Endothelial cell of umbilical vein (primary cell): ENCODE results near the gene DAP. TPM values are rescaled to one million over a fixed set of nuclear protein-coding genes. Genes with fewer than 3 reads are reported as not detected.

ENCODE experiments used
- BruUV-seq: library from RNA; stranded (reverse); fragments of 400-500 nt; replicated peaks from 2 replicates; lab custom pipeline; 2021; lab: Mats Ljungman, UMichigan
- CTCF ChIA-PET: fragments of 300-600, 350-600 bp; sonication (Branson Sonifier 250); formaldehyde crosslinking; loops from one replicate; lab custom pipeline; 2021; ENCODE audit warnings: antibody characterized with exemption, inconsistent platforms; lab: Charles Lee
- POLR2A ChIA-PET: fragments of 300-600, 350-600 bp; sonication (Branson Sonifier 250); formaldehyde crosslinking; loops from one replicate; lab custom pipeline; 2021; ENCODE audit warnings: antibody characterized with exemption, inconsistent platforms; lab: Charles Lee
- DNase-seq: peaks from one replicate; pipeline ENCODE4 v3.0.0-alpha.2; 2011; ENCODE audit warnings: low read depth, low spot score
- FAIRE-seq: peaks from 2 replicates; lab custom pipeline; 2011; peaks lifted over from hg19 to GRCh38; lab: Jason Lieb, UNC
- H2AFZ ChIP-seq: 2 replicates; pipeline ENCODE4 v1.6.0; 2012; ENCODE audit warnings: low read depth, low read length, control low read depth, inconsistent platforms
- H3K27ac ChIP-seq: 2 replicates; pipeline ENCODE4 v1.5.1; 2011; ENCODE audit warnings: low read depth, mild to moderate bottlenecking, control low read depth, low read length, moderate library complexity; ENCODE audit not compliant: insufficient read depth
- H3K27me3 ChIP-seq, 2 experiments: 2 replicates each; pipeline versions ENCODE4 v1.6.0 to v1.6.1; 2011; ENCODE audit warnings: low read length in 2 of 2, mixed read lengths in 1 of 2; ENCODE audit not compliant: control insufficient read depth in 2 of 2, insufficient read depth in 2 of 2
- H3K36me3 ChIP-seq, 2 experiments: 2 replicates in 1 of 2; 3 replicates in 1 of 2; pipeline ENCODE4 v1.5.1; 2011; ENCODE audit warnings: low read length in 2 of 2, mild to moderate bottlenecking in 1 of 2, moderate library complexity in 1 of 2; ENCODE audit not compliant: control insufficient read depth in 2 of 2, insufficient read depth in 2 of 2; ENCODE audit errors: extremely low read depth in 1 of 2
- H3K4me1 ChIP-seq: 3 replicates; pipeline ENCODE4 v1.5.1; 2011; ENCODE audit warnings: mild to moderate bottlenecking, low read length; ENCODE audit not compliant: control insufficient read depth, insufficient read depth; ENCODE audit errors: extremely low read depth
- H3K4me2 ChIP-seq: 2 replicates; pipeline ENCODE4 v1.6.1; 2011; ENCODE audit warnings: low read length, control low read depth, mixed read lengths; ENCODE audit not compliant: insufficient read depth
- H3K4me3 ChIP-seq, 3 experiments: fragments of 200-600 bp in 1 of 3; sonication (generic), shearing (Covaris generic) in 1 of 3; replicated peaks in 1 of 3; 2 replicates each; pipeline ENCODE4 v1.5.1; 2011 to 2016; ENCODE audit warnings: control low read depth in 3 of 3, low read length in 3 of 3, mild to moderate bottlenecking in 2 of 3, inconsistent platforms in 1 of 3, low read depth in 1 of 3, moderate library complexity in 1 of 3; ENCODE audit not compliant: insufficient read depth in 1 of 3
- H3K79me2 ChIP-seq: 2 replicates; pipeline ENCODE4 v1.6.0; 2012; ENCODE audit warnings: low read length, inconsistent platforms; ENCODE audit not compliant: control insufficient read depth, insufficient read depth
- H3K9ac ChIP-seq: replicated peaks from 2 replicates; pipeline ENCODE3; 2011; ENCODE audit warnings: low read length, control low read depth; ENCODE audit not compliant: insufficient read depth; ENCODE audit errors: extremely low read depth
- H3K9me1 ChIP-seq: replicated peaks from 3 replicates; pipeline ENCODE4 v1.6.0; 2011; ENCODE audit warnings: mild to moderate bottlenecking, low read length; ENCODE audit not compliant: control insufficient read depth, insufficient read depth; ENCODE audit errors: extremely low read depth
- H3K9me3 ChIP-seq: replicated peaks from 2 replicates; pipeline ENCODE4 v1.5.1; 2012; ENCODE audit warnings: low read length, inconsistent platforms; ENCODE audit not compliant: control insufficient read depth, insufficient read depth
- H4K20me1 ChIP-seq: replicated peaks from 2 replicates; pipeline ENCODE3; 2011; ENCODE audit warnings: mild to moderate bottlenecking, low read length; ENCODE audit not compliant: control insufficient read depth, insufficient read depth; ENCODE audit errors: extremely low read depth
- EZH2 ChIP-seq: IDR thresholded peaks from 2 replicates; pipeline ENCODE4 v1.6.1; 2012; ENCODE audit warnings: borderline replicate concordance, low read depth, mild to moderate bottlenecking, moderate library complexity, low read length, inconsistent platforms; ENCODE audit not compliant: severe bottlenecking
- FOS ChIP-seq: IDR thresholded peaks from 2 replicates; pipeline ENCODE4 v1.6.1; 2011; ENCODE audit warnings: mild to moderate bottlenecking, low read length, moderate library complexity, borderline replicate concordance; ENCODE audit not compliant: insufficient read depth
- GATA2 ChIP-seq: IDR thresholded peaks from 2 replicates; pipeline ENCODE4 v1.7.0; 2011; ENCODE audit warnings: low read depth, mild to moderate bottlenecking, moderate library complexity, mixed read lengths, low read length; ENCODE audit not compliant: insufficient read length, insufficient read depth
- JUN ChIP-seq: IDR thresholded peaks from 2 replicates; pipeline ENCODE4 v1.6.1; 2011; ENCODE audit warnings: borderline replicate concordance, low read depth; ENCODE audit not compliant: insufficient read length, insufficient read depth
- MYC ChIP-seq: IDR thresholded peaks from one replicate; pipeline ENCODE4 v1.6.1; 2011; ENCODE audit warnings: mild to moderate bottlenecking, low read depth, low read length
- POLR2A ChIP-seq: IDR thresholded peaks from 2 replicates; pipeline ENCODE4 v1.6.1; 2012; ENCODE audit warnings: low read depth, mild to moderate bottlenecking, control low read depth, low read length
- POLR2AphosphoS5 ChIP-seq: IDR thresholded peaks from 2 replicates; pipeline ENCODE4 v1.6.1; 2012; ENCODE audit warnings: low read depth, mild to moderate bottlenecking, control low read depth, low read length, moderate library complexity; ENCODE audit not compliant: insufficient read depth
- dilution Hi-C: fragments of 300-500 bp; cut with MboI; formaldehyde crosslinking; loops from one replicate; pipeline ENCODE4 v1.15.0; 2019; ENCODE audit warnings: low sequenced_read_pairs; ENCODE audit not compliant: extremely low pct_ligation_motif_present
- intact Hi-C: fragments of 100-400 bp; cut with micrococcal nuclease; formaldehyde crosslinking; loops from one replicate; pipeline ENCODE4 v1.10.0; 2022
- polyA plus RNA-seq, 4 experiments: library from polyadenylated mRNA; depleted of rRNA in 3 of 4; stranded (reverse) in 3 of 4; unstranded in 1 of 4; fragments of >200 nt; gene quantifications; 2 replicates each; pipeline versions ENCODE4 v1.2.1 to v1.2.3, GENCODE V29; 2011 to 2012; ENCODE audit warnings: missing spikeins in 1 of 4
- total RNA-seq: library from RNA; stranded (reverse); gene quantifications from 2 replicates; pipeline ENCODE4 v1.2.3, GENCODE V29; 2021
- TF ChIP-seq, protein P1 (sequence below), 2 donors: IDR thresholded peaks; 1 replicate in 1 of 2; 2 replicates in 1 of 2; pipeline ENCODE4 v1.5.1; 2011; ENCODE audit warnings: low read length in 2 of 2, mild to moderate bottlenecking in 2 of 2, moderate library complexity in 2 of 2, control low read depth in 1 of 2, inconsistent platforms in 1 of 2, low read depth in 1 of 2; ENCODE audit not compliant: insufficient read depth in 1 of 2; ENCODE audit errors: extremely low read depth in 1 of 2
- TF ChIP-seq, protein P2 (sequence below): IDR thresholded peaks from 2 replicates; pipeline ENCODE4 v1.6.1; 2011; ENCODE audit not compliant: insufficient read depth, insufficient read length

Gene DAP
- total and polyA plus RNA-seq, 2 donors (not counting 3 experiments of a cell fraction or from before 2014, with no cell fraction given) = 79.8 to 188 TPM

DNA sequence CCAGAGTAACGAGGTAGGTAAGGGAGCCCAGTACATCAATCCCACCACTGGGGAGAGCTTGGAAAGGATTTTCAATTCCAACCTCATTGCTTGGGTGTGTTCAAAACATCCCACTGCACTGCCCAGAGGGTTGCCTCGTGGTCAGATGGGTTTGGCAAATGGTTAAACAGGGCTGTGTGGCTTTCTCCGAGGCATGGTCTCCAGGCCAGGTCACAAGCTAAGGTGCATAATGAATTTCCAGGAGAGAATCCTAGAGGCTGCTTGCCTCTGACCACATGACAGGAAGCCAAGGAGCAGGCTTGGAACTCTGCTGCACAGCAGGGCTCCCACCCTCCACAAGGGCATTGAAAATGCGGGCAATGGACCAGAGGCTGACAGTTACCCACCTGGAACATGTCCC, 51.6 kb downstream of the DAP start:
- no peak for TF ChIP-seq MYC
- TF ChIP-seq, protein P1, sequence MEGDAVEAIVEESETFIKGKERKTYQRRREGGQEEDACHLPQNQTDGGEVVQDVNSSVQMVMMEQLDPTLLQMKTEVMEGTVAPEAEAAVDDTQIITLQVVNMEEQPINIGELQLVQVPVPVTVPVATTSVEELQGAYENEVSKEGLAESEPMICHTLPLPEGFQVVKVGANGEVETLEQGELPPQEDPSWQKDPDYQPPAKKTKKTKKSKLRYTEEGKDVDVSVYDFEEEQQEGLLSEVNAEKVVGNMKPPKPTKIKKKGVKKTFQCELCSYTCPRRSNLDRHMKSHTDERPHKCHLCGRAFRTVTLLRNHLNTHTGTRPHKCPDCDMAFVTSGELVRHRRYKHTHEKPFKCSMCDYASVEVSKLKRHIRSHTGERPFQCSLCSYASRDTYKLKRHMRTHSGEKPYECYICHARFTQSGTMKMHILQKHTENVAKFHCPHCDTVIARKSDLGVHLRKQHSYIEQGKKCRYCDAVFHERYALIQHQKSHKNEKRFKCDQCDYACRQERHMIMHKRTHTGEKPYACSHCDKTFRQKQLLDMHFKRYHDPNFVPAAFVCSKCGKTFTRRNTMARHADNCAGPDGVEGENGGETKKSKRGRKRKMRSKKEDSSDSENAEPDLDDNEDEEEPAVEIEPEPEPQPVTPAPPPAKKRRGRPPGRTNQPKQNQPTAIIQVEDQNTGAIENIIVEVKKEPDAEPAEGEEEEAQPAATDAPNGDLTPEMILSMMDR (IDR thresholded peaks at IDR 0.05; ENCODE audit: extremely low read depth in 1 of 2, insufficient read depth in 1 of 2, low read depth in 1 of 2, low read length in 2 of 2) = no peak
- TF ChIP-seq, protein P2, sequence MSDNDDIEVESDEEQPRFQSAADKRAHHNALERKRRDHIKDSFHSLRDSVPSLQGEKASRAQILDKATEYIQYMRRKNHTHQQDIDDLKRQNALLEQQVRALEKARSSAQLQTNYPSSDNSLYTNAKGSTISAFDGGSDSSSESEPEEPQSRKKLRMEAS = no peak
- no peak for TF ChIP-seq POLR2A
- no peak for TF ChIP-seq FOS
- no peak for TF ChIP-seq GATA2
- no peak for TF ChIP-seq EZH2
- TF ChIP-seq JUN = no peak
- TF ChIP-seq POLR2AphosphoS5 = no peak
- intact Hi-C loops = no loop called here

More for the DNA sequence above, 51.6 kb downstream of the DAP start:
- no peak overlapping the region for H3K4me2 ChIP-seq
- ChIA-PET POLR2A (no interaction called here), CTCF (interaction anchor here (1.4 kb wide), 1 partner anchor 23 kb away, joined by 3 read pairs; no protein-coding TSS in a partner anchor)
- no peaks in the 10 kb centered on the region for H4K20me1 ChIP-seq
- peaks cover 0 to 4% of the 10 kb centered on the region in 2 experiments for H3K36me3 ChIP-seq
- peaks cover 20% of the 10 kb centered on the region for H3K4me1 ChIP-seq
- no peak for FAIRE-seq
- no peaks in the 10 kb centered on the region for H3K27me3 ChIP-seq
- no peak overlapping the region for H3K9ac ChIP-seq
- H3K4me3 ChIP-seq = no peak overlapping the region
- peaks cover 51% of the 10 kb centered on the region for H3K79me2 ChIP-seq
- no peaks in the 10 kb centered on the region for H3K9me1 ChIP-seq
- no peak overlapping the region for H3K27ac ChIP-seq
- no peak overlapping the region for H2AFZ ChIP-seq
- H3K9me3 ChIP-seq = no peaks in the 10 kb centered on the region
- no TSS peak for BruUV-seq
- DNase-seq = no peak
- dilution Hi-C loops = no loop called here
